Germinal center (tissue), 1 donor: ENCODE measurements around the gene GGNBP2.
"Not testable (repeated sequence)": the region's sequence is repeated elsewhere in the genome, so short reads cannot be mapped to it uniquely, and the experiment has no call there.

ENCODE experiments used
- DNase-seq: peaks from one replicate; pipeline ENCODE4 v3.0.0; 2012; ENCODE audit warnings: mixed read lengths, low spot score

The GGNBP2 gene

GRCh38 chr17:36544307-36545076, at the start of gene GGNBP2:
GGNBP2 (plus strand) TSS chr17:36544919; CDS start chr17:36545725, 806 bp downstream.
- peak; percentile 91 for DNase-seq

GRCh38 chr17:36495076-36495578, 49.6 kb upstream of the GGNBP2 start:
- DNase-seq: no peak

- DNase-seq: no peak
Observed at GRCh38 chr17:36496018-36496789, 48.5 kb upstream of the GGNBP2 start.

- no peak for DNase-seq
Observed at GRCh38 chr17:36498155-36498554, 46.6 kb upstream of the GGNBP2 start.

GRCh38 chr17:36498560-36499300, 46.0 kb upstream of the GGNBP2 start:
- DNase-seq: no peak

GRCh38 chr17:36500745-36501225, 43.9 kb upstream of the GGNBP2 start:
- DNase-seq: no peak

- no peak for DNase-seq
Observed at GRCh38 chr17:36501351-36501750, 43.4 kb upstream of the GGNBP2 start.

- no peak for DNase-seq
Observed at GRCh38 chr17:36501963-36502362, 42.8 kb upstream of the GGNBP2 start.

GRCh38 chr17:36503456-36504155, 41.1 kb upstream of the GGNBP2 start:
- no peak for DNase-seq

GRCh38 chr17:36504156-36504545, 40.6 kb upstream of the GGNBP2 start:
- no peak for DNase-seq

GRCh38 chr17:36505171-36505570, 39.5 kb upstream of the GGNBP2 start:
- DNase-seq: no peak

- no peak for DNase-seq
Observed at GRCh38 chr17:36506249-36506826, 38.4 kb upstream of the GGNBP2 start.

GRCh38 chr17:36506831-36507230, 37.9 kb upstream of the GGNBP2 start:
- no peak for DNase-seq

GRCh38 chr17:36507266-36507665, 37.5 kb upstream of the GGNBP2 start:
- DNase-seq: no peak

- DNase-seq: not testable (repeated sequence)
Observed at GRCh38 chr17:36508439-36508838, 36.3 kb upstream of the GGNBP2 start.

GRCh38 chr17:36509272-36509985, 35.3 kb upstream of the GGNBP2 start:
- no peak for DNase-seq

- DNase-seq: no peak
Observed at GRCh38 chr17:36510636-36511035, 34.1 kb upstream of the GGNBP2 start.

- no peak for DNase-seq
Observed at GRCh38 chr17:36511216-36511615, 33.5 kb upstream of the GGNBP2 start.

- DNase-seq: no peak
Observed at GRCh38 chr17:36512641-36513040, 32.1 kb upstream of the GGNBP2 start.

GRCh38 chr17:36514856-36515255, 29.9 kb upstream of the GGNBP2 start:
- no peak for DNase-seq

GRCh38 chr17:36515837-36516236, 28.9 kb upstream of the GGNBP2 start:
- no peak for DNase-seq
